OCI-M2 (cell line): ENCODE data around the gene DDX4.

Source experiments
- DNase-seq: peaks from one replicate; lab custom pipeline; 2025; ENCODE audit not compliant: unreplicated experiment; lab: John Stamatoyannopoulos, UW

The DDX4 gene

GRCh38 chr5:55864606-55865541 is 127.0 kb downstream of the DDX4 start:
- DNase-seq = no peak

GRCh38 chr5:55865831-55866230 is 128.0 kb downstream of the DDX4 start:
- DNase-seq = no peak

GRCh38 chr5:55866485-55866884 is 128.6 kb downstream of the DDX4 start:
- no peak for DNase-seq
